GM19438 (cell line): Measurements from ENCODE around the gene C10orf71.
A peak's percentile ranks its signal among the peaks of the same experiment; 100 is the strongest.

Source experiments
- ATAC-seq: cut with Tn5 transposase; IDR thresholded peaks from one replicate; pipeline ENCODE4 v1.9.1; 2021; ENCODE audit warnings: low read depth; ENCODE audit not compliant: unreplicated experiment

The C10orf71 gene

DNA sequence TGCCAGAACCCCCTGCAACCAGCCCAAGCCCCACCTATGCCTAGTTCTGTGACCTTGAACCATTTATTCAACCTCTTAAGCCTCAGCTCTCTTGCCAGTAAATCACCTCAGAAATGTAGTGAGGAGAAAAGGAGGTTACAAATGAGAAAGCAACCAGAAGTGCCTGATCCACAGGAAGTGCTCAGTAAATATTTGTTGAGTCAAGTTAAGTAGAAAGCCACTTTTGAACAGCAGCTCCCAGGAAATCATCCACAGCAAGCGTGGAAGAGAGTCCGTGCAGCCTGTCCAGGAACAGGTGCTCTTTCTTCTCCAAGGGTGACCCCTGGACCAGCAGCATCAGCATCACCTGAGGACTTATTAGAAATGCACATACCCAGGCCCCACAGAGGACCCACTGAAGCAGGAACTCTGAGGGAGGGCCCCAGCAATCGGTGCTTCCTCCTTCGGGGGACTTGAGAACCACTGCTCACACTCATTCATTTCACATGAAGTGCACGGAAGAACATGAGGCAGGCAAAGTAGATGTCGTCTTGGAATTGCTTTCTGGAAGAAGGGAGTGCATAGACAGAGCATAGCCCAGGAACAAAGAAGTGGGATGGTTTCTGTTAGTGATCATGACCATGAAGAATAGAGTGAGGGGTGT, 6.3 kb upstream of the C10orf71 start:
- no peak for ATAC-seq

DNA sequence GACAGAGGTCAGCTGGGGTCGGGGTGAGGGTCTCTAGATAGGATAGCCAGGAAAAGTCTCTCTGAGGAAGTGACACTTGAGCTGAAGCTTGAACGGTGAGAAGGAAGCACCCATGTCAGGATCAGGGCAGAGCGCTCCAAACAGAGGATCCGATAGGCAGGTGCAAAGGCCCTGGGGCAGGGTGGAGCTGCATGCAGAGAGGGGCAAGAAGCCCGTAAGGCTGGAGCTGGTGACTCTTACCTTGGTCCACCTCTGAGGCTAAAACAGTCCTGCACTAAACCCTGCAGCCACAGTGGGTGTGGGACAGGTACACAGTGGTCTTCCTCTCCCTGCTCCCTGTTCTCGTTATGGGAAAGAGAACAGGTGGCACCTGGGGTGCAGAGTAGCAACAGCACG, 5.8 kb upstream of the C10orf71 start:
- ATAC-seq, result no peak

DNA sequence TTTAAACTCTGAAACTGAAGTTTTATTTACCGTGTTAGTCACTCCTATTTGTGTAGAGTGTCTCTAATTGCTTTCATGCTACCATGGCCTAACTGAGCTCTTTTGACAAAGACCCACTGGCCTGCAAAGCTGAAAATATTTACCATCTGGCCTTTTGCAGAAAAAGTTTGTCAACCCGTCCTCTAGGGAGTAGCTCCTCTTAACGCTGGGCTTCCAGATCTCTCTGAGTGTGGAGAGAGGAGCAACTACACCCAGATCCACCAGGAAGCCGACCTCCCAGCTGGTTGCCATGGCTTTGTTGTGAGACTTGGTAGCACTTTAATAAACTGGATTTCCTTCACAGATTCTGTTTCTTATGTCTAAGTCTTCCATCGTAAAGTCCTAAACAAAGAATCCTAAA, 4.2 kb upstream of the C10orf71 start:
- ATAC-seq, result no peak

DNA sequence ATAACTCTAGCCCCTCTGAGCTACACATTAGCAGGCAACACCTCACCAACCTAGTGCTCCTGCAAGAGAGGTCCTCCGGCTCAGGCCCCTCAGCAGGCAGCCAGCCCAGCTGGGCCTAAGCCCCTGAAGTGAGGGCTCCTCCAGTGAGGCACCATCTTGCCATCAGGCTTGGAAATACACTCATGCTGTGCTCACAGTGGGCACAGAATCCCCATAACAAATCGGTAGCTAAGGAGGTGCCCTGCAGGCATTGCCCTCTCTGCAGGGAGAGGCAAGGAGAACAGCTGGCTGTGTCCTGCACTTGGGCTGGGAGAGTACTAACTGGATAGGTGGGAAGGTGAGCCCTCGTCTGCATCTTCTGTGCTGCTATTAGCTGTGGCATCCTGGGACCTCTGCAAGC, 3.7 kb upstream of the C10orf71 start:
- ATAC-seq, result no peak

GRCh38 chr10:49296382-49296781, 2.6 kb upstream of the C10orf71 start:
- no peak for ATAC-seq

DNA sequence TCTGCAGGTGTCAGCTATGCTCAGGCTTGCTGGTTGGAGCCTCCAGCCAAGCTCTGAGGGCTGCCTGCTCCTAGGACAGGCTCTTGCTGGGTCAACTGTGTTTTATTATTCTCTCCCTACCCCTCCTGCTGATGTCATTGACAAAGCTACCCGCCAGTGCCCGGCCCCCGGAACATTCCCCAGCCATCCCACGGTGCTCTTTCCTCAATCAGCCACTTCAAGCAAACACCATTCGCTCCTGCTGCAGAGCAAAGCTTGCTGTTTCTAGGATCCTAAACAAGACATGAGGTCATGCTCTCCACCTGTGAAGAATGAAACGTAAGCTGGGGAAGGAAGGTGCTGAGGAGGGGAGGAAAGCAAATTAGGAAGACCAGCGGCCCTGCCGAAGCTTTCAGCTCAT, 2.1 kb upstream of the C10orf71 start:
- ATAC-seq, result no peak

- ATAC-seq, result no peak
Observed at GRCh38 chr10:49297818-49298670, 926 bp upstream of the C10orf71 start.

- no peak for ATAC-seq
Observed at GRCh38 chr10:49298671-49298982, 343 bp upstream of the C10orf71 start.

GRCh38 chr10:49299816-49300139, 808 bp downstream of the C10orf71 start:
- peak; percentile 85 for ATAC-seq

DNA sequence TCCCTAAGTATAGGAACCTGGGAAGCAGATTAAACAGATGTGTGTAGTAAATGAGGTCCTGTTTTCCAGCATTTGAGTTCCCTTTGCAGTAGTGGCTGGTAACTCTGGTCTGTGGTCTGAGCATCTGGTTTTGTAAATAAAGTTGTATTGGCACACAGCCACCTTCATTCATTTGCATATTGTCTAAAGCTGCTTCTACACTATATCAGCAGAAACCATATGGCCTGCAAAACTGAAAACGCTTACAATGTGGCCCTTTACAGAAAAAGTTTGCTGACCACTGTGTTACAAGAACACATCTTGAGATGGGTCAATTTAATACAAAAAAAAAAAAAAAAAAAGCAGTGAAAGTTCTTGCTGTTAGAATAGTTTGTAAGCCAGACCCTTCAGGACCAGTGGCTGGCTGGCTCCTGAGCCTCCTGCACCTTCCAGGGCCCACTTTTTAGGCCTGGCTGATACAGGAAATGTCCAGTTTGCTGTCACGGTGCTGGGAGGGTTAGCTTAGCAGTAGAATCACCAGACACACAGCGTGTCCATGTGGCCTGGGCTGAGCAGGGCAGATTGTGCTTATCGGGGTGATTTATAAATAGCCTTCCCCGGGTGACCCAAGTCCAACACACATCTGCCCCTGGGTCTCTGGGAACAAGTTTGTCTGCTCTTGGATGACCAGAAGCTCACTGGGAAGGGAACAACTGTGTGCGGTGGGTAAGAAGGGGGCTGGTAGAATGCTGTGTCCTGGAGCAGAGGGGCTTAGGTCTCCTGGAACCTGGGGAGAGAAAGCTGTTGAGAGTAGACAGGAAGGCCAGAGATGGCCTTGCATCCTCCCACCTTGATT, 1.4 kb downstream of the C10orf71 start:
- peak; percentile 71 for ATAC-seq

GRCh38 chr10:49301302-49301701, 2.3 kb downstream of the C10orf71 start:
- ATAC-seq, result no peak

DNA sequence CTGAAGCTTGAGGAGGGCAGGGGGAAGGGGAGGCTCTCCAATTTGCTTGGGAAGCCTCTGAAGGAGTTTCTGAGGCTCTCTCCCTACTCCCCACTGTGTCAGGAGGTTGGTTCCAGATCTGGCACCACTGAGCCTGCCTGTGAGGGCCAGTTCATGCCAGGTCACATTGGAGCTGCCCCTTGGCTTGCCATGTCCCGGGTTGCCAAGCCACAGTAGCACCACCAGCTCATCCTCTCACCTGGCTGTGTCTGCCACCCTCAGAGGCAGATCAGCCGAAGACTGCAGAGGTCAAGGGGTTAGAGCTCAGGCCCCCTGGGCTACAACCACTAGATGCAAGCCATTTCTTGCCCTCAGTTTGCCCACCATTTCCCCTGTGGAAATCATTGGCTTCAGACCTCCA, 3.1 kb downstream of the C10orf71 start:
- no peak for ATAC-seq

DNA sequence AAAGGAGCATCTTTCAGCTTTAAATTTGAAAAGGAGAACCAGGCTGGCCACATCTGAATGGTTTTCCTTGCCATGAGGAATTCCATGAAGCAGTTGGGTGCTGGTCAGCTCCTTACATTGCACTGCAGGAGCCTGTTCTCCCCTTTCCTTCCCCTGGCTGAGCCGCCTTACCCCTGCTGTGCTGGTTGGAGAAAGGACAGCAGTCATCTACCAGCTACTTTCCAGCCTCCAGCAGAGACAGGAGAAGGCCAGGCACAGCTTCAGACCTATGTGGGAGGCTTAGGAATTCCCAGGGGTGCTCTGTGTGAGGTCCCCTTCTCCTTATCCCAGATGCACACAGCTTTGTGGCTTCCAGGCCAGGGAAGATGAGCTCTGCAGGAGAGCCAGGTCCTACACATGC, 4.7 kb downstream of the C10orf71 start:
- no peak for ATAC-seq

DNA sequence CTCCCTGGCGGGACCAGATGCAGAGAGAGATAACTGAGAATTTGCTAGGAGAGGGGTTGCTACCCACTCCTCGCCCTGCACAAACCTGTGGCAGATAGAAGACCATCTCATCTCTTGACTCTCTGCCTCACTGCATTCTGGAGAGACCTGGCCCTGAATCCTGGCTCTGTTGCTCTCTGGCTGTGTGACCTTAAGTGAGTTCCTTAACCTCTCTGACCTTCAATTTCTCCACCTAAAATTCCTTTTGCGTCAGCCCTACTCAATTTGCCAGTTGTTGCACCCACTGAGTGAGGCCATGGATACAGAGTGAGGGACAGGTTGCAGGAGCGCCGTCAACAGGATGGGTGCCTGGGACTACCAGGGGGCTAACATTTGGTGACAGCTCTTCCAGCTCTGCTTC, 5.2 kb downstream of the C10orf71 start:
- no peak for ATAC-seq

GRCh38 chr10:49307921-49308320, 9.0 kb downstream of the C10orf71 start:
- ATAC-seq, result no peak

DNA sequence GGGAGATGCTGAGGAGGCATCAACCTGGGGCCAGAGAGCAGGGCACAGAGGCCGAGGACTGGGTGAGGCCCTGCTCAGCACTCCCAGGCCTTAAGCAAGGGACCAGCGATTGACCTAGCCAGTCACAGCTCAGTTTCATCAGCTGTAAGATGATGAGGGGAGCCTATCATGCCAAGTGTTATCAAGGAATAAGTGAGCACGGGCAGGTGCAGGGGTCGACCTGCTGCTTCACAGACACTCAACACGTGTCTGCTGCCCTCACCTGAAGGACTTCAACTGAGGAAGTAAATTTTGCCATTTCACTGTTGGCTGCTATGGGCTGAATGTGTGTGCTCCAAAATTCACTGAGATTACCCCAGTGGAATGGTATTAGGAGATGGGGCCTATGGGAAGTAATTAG, 9.9 kb downstream of the C10orf71 start:
- ATAC-seq, result no peak

- peak; percentile 60 for ATAC-seq
Observed at GRCh38 chr10:49309691-49310411, 10.9 kb downstream of the C10orf71 start.

GRCh38 chr10:49310460-49310859, 11.5 kb downstream of the C10orf71 start:
- ATAC-seq, result no peak

- ATAC-seq, result no peak
Observed at GRCh38 chr10:49310901-49311554, 12.1 kb downstream of the C10orf71 start.

DNA sequence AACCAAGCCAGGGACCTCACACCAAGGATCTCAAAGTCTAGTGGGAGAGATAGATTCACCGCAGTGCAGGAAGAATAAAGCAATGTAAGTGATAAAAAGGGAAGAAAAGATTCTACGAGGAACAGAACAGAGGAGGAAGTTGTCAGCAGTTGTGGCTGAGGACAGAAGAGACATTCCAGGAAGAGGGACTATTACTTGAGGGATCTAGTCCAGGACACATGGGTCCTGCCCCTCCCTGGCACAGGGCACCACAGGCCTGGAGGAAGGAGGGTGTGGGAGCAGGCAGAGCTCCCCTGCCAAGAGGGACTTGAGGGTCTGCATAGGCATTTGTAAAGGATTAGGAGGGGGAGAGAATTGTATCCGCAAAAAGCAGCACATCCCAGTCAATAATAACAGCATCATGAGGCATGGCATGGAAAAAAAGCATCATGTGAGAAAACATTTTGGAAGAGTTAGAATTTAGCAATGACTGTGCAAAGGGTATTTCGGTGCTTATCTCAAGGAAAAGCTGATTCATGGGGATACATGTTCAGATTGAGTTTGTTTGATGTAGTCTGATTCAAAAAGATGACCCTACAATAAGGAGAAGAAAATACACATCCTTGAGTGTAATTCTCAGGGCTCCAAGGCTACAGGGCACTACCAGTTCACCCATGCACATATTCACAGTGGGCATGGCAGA, 12.7 kb downstream of the C10orf71 start:
- ATAC-seq, result no peak
